Stimulated activated CD4-positive, alpha-beta T cell treated with anti-CD3 and anti-CD28 coated beads, Interleukin-1b, Interleukin-23, amount 100 ng/mL, for 1 hour (primary cell): ENCODE measurements around the gene FRY.

Experiments used
- DNase-seq, 2 donors: peaks; one replicate each; pipeline ENCODE4 v3.0.0-alpha.2; 2020; ENCODE audit warnings: low read depth in 2 of 2

Gene FRY

DNA sequence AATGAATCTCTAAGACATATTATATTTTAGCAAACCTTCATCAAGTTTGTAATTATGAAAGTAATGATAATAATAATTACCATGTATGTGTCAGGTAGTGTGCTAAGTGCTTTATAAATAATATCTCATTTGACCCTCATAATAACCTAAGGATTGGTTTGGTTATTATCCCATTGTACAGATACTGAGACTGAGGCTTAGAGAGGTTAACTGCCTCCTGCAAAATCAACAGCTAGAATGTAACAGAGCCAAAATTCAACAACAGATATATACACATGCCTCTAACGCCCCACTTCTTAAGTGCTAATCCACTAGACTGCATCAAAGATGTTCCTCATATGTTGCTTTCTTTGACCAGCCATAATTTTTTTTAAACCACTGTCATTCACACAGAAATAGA is 142.8 kb downstream of the FRY start:
- DNase-seq, result no peak

DNA sequence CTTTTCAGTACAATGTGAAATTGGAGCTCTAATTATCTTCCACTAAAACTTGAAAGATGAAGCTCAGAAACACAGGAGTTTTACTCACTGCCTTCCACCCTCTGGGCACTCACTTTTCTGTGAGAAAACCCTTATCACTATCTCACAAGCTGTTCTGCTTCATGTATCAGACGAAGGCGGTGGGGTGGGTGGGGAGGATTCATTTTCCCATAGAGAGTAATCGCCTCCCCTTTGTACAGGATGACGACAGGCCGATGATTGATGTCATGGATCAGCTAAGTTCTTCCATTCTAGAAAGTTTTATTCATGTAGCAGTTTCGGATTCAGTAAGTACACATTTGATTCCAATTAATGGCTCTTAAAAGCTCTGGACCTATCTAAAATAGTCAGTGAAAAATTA is 143.7 kb downstream of the FRY start:
- no peak for DNase-seq

DNA sequence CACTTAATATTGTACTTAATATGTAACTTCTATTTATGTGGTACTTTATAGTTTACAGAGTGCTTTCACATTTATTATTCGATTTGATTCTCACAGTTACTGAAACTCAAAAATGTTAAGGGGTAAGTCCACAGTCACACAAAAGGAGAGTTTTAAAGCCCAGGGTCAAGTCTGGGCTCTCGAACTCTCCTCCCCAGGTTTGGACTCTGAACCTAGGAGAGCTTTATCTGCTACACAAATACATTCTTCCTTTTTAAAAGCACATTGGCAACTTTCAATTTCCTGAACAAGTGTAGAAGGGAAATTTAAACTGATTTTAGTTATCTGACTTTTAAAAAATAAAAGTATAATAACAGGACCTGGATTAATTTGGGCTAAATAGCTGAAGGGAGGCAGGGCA is 144.4 kb downstream of the FRY start:
- no peak for DNase-seq

DNA sequence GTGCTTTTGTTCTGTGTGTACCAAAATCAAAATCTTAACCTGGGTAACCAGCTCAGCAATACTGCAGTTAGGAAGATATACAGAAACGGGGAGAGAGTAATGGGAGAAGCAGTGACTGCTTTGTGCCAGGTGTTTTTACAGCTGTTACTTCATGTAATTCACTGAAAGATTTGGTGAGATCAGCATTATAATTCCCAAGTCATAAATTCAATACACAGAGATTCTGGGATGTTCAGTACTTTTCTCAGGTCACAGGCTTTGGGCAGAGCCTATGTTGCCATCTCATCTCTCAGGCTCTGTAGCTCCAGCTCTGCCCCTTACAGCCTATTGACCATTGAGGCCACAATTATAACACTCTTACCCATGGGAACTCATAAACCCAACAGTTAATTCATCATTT is 145.1 kb downstream of the FRY start:
- no peak for DNase-seq

DNA sequence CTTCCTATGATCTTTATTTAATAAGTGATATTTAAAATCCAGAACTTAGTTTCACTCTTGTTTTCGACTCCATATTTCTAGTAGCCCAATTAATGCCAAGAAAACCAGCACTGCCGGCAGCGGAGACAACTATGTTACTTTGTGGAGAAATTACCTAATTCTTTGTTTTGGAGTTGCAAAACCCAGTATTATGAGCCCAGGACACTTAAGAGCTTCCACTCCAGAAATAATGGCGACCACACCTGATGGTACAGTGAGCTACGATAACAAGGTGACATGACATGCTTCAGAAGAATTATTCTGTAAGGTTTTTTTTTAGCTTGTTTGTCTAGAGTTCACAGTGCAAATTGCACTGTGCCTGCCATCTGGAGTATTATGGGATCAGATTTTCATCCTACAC is 147.2 kb downstream of the FRY start:
- no peak for DNase-seq

DNA sequence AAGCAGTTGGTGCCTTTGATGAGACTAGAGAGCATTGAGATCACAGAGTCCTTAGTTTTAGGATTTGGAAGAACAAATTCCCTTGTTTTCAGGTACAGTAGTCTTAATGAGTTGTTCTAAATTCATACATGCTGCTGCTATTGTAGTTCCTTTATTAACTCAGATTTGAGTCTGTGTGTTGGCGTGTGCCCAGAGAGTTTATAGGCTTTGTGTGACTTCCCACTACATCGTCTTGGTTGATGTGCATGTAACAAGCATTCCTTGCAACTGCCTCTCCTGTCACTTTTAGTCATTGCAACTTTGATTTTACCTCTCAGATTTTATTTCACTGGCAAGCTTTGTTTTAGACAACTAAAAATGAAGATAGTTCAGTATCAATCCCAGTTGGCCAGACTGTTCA is 148.1 kb downstream of the FRY start:
- no peak for DNase-seq

DNA sequence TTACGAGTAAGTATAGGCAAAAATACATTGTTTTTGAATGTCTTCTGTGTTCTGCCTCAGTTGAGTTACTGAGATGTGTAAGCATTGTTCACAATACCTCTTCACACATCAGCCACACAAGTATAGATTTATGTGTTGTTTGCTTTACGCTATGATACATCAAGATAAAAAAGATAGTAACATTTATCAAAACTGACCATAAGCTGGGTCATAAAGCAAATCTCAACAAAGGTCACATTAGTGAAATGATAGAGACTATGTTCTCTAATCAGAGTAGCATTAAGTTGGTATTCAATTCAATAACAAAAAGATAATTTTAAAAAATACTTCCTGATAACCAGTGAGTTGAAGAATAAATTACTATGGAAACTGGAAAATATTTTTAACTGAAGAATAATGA is 156.1 kb downstream of the FRY start:
- no peak for DNase-seq

DNA sequence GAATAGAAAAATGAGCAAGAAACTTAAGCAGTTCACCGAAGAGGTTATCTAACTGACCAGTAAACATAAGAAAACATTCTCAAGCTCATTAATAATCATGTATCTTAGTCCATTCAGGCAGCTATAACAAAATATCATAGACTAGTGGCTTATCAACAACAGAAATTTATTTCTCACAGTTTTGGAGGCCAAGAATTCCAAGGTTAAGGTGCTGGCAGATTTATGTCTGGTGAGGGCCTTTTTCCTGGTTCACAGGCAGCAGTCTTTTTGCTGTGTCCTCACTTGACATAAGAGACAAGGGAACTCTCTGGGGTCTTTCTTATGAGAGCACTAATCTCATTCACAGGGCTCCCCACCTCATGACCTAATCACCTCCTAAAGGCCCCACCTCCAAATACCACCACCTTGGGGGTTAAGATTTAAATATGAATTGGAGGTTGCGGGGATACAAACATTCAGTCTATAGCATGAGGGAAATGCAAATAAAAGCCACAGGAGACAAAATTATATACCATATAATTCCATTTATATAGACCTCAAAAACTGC is 160.0 kb downstream of the FRY start:
- DNase-seq, result no peak

DNA sequence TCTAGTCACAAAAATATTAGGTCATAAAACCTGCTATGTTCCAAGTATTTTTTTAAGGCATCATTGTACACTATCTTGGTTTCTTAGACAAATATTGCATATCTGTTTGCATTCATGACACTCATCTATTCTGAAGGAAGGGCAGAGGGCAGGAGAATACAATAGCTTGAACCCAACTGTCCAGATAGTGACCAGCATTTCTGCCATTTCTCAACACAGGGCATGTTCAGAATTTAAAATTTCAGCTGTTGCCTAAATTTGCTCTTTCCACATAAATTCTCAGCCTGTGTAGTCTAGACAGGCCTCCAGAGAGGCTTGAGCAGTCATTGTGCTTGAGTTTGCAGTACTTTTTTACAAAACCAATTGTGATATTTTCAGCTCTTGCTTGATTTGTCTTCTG is 164.1 kb downstream of the FRY start:
- no peak for DNase-seq

DNA sequence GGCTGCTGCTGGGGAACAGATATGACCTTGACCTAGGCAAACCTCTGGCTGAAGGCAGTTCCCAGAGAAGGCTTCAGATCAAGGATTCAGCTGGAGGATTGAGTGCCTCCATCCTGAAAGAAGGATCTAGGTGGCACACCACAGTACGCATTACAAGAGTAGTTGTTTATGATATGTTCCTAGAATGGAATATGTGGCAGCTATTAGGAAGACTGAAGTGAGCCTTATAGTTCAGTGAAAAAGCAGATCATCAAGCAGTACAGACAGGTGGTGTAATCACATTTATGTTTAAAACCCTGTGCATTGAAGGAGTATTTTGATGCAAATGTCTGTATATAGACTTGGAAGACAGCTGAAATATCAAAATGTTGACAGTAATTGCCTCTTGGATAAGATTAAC is 167.6 kb downstream of the FRY start:
- DNase-seq, result no peak

DNA sequence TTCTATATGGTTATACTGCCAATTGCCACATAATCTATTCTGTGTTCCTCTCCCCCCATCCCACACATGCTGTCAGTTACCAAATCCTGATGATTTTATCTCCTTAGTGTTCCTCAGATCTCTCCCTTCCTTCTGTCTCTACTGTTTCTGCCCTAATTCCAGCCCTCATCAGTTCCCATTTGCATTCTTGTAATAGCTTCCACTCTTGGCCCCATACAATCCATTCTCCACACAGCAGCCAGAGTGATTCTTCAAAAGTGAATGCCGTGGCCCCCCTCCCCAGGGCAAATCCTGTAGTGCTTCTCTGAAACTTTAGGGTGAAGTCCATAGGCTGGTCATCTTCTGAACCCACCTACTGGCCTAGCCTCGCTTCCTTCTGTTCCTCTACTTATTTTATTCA is 169.2 kb downstream of the FRY start:
- no peak for DNase-seq

DNA sequence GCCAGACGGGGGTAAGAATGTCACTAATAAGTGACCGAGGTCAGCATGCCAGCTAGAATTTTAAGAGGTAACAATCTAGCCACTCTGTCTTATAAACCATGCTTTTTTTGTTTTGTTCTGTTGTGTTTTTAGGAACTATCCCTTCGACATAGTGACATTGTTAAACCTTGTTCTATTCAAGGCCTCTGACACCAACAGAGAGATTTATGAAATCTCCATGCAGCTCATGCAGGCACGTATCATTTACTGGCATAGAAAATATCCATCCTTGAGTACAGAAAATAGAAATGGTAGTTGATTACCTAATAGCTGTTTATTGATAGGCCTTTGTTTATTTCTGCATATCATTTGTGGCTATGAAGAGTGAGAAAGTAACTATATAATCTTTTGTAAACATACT is 170.2 kb downstream of the FRY start:
- DNase-seq, result no peak

DNA sequence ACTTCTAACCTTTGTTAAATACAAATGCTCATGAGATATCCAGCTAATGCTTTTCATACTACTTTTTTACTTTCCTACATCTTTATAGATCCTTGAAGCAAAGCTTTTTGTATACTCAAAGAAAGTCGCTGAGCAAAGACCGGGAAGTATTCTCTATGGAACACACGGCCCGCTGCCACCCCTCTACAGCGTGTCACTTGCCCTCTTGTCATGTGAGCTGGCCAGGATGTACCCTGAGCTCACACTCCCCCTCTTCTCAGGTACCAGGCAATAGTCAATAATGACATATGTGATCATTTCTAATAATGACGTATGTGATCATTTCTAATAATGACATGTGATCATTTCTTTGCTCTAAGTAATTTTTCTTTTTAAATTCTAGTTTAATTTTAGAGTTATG is 170.7 kb downstream of the FRY start:
- no peak for DNase-seq

DNA sequence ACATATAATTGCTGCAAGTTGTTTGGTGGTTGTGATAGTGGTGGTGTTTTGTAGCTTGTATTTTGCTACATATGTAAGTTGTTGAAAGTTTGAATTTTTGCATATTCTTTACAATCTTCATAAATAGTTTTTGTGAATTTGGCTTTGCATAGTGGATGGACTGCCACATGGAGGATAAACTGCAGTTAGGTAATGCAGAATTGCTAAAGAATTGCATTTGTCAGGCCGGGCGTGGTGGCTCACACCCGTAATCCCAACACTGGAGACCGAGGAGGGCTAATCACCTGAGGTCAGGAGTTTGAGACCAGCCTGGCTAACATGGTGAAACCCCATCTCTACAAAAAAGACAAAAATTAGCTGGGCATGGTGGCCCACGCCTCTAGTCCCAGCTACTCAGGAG is 171.6 kb downstream of the FRY start:
- no peak for DNase-seq

DNA sequence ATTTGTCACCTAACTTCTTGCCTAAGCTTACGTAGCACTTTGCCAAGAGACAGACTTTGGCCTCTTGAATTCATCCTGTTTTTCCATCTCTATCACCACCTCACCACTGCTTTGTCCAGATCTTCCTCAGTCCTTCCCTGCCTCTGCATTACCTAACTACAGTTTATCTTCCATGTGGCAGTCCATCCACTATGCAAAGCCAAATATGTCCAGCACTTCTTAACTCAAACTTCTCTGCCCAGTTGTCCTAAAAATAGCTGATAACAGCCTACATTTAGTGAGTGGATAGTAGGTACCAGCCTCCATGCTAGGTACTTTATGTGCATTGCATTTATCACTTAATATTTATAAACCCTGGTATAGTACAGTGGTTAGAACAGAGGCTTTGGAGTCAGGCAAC is 172.2 kb downstream of the FRY start:
- no peak for DNase-seq

DNA sequence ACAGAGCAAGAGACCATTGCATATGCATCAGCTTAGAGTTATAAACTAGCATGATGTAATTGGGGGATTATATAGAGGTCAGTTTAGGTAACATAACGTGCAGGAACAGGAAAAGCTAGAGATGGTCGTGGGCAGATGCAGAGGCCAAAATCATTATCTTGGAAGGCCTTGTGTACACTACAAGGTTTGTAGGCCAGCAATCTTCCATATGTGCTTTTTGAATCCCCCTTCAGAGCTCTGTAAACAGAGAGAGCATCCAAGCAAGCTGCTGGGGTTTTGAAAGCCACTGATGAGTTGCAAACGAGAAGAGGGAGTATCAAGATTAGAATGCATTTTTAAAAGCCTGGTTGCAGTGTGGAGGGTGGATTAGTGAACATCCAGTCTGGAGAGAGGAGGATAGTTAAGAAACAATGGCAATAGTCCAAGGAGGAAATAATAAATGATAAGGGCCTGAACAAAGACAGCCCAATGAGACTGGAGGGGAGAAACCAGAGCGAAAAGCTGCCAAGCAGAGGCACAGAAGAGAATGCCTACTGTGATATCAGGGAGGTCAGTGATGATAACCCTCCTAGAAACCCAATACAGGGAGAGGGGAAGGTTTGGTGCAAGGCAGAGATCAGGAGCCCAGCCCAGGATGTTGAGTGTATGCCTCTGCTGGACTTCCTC is 174.0 kb downstream of the FRY start:
- no peak for DNase-seq

DNA sequence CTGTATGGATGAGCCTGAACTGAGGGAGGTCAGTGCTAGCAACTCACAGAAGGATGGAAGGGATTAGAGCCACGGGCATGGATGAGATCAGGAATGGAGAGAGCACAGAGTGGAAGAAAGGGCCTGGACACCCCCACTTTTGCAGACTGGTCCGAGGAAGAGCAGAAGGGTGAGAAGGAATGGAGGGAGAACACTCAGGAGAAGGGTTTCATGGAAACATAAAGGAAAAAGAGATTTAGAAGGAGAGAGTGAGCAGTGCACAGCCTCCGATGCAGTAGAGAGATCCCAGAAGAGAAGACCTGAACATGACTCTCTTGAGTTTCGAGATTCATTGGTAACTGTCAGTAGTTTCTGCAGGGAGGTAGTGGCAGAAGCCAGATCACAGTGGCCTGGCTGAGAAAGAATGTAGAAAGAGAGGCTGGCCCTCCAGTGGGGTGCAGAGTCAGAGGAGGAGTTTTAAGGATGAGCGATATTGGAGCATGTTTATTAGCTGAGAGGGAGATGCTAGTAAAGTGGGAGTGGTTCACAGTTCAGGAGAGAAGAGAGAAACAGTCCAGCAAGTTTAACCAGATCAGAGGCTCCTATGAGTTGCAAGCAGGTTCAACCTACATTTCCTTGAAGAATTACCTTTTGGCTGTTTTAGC is 174.6 kb downstream of the FRY start:
- DNase-seq, result no peak

DNA sequence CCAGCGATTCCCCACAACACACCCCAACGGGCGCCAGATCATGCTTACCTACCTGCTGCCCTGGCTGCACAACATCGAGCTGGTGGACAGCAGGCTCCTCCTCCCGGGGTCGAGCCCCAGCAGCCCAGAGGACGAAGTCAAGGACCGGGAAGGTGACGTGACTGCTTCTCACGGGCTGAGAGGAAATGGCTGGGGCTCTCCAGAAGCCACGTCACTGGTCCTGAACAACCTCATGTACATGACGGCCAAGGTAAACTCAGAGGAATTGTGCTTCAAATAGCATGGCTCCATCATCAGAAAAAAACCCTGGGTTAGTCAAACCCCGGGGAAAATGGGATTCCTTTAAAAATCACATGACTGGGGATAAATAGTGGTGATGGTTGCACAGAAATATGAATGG is 177.3 kb downstream of the FRY start:
- no peak for DNase-seq

DNA sequence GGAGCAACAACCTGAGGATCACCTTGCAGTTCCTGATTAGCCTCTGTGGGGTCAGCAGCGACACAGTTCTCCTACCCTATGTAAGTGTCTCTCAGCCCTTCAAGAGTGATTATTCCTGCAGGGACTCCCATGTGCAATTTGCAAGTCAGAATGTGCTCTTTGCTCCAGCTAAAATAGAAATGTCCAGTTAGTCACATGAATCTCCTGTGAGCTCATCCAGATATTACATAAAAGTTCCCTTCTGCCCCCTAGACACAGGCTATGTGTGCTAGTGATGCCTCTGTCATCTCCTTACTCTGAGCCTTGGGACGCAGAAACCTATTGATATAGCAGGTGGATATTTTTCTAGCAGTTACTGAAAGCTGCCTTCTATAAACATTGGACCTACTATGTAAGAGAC is 178.1 kb downstream of the FRY start:
- no peak for DNase-seq

DNA sequence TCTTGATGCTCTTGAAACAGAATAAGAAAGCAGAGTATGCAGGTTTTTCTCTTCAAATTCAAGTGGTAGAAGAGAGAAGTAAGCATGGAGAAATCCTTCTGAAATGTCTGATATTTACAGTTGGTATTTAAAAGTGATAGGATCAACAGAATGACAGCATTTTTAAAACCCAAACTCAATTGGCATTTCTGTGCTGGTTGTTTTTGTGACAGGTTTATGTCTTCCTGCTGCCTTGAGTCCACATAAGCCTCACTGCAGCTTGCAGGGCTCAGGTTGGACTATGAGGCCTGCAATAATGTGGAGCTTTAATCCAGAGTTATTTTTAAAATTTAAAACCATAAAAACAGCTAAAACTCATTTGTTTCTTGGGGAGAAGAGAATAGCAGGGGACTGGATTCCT is 178.5 kb downstream of the FRY start:
- no peak for DNase-seq

DNA sequence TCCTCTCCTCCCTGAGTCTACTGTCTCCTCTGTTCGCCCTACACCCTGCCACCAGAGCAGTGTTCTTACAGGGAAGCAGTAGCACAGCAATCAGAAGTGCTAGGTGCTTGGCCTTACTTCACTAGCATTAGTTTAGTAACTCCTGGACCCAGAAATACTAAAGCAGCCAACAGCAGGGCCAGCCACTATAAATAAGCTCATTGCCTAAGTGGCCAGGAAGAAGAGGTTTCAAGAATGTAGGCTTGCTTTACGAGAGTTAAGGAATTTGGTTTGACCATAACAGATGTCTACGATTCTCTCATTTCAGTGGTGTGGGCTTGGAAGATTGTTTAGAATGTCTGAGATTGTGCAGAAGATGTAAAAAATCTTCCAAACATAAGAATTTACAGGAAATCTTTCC is 180.2 kb downstream of the FRY start:
- no peak for DNase-seq

DNA sequence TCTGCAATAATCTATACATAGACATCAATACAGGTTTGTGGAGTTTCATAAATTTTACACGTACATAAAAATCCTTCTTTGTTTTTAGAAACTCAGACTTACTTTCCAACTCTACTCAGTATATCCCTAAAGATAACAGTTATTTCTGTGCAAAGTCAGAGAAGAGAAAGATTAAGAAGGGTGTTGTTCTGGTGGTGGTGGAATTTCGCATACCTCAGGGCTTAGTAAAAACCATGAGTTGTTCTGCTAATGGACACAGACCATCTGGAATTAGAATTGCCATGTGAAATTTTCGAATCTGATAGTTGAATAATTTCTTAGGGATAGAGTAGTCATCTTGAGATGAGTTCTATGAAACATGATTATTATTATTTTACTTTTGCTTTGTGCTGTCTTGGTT is 180.8 kb downstream of the FRY start:
- DNase-seq, result no peak

DNA sequence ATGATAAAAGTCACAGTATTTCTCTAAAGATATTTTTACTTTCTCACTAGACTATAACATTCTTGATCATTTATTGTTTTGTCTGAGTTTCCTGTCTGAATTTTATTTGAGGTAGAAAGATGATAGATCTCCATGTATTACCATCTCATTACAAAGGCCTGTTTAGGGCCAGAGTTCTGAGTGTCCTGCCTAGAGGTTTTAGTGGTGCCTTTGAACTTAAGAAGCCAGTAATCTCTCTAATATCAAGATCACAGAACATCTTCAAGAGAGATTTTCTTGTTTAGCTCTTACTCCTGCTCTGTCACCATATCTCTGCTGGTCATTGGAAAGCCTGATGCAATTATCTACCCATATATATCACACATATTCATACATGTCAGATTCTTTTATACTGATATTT is 182.1 kb downstream of the FRY start:
- no peak for DNase-seq

DNA sequence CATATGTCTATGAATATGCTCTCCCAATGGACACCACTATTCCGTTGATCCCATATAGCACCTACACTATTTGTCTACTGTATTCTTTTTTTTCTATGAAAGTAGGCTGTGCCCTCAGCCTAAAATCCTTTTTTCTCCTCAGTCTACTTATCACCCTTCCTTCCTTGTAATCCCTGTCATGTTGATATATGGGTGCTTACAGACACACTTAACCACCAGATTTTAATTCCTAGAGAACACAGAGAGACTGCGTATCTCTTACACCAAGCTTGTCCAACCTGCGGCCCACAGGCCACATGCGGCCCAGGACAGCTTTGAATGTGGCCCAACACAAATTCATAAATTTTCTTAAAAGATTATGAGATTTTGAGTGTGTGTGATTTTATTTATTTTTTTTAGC is 182.5 kb downstream of the FRY start:
- no peak for DNase-seq
